Measurements from ENCODE around the gene PPP1R14B. TPM values are rescaled to one million over a fixed set of nuclear protein-coding genes. Genes with fewer than 3 reads are reported as not detected.

Gene PPP1R14B
- total and polyA plus RNA-seq, 2 of the 13 experiments (the other 11 are each of a cell fraction or from before 2014, with no cell fraction given), result 110 to 148 TPM

DNA sequence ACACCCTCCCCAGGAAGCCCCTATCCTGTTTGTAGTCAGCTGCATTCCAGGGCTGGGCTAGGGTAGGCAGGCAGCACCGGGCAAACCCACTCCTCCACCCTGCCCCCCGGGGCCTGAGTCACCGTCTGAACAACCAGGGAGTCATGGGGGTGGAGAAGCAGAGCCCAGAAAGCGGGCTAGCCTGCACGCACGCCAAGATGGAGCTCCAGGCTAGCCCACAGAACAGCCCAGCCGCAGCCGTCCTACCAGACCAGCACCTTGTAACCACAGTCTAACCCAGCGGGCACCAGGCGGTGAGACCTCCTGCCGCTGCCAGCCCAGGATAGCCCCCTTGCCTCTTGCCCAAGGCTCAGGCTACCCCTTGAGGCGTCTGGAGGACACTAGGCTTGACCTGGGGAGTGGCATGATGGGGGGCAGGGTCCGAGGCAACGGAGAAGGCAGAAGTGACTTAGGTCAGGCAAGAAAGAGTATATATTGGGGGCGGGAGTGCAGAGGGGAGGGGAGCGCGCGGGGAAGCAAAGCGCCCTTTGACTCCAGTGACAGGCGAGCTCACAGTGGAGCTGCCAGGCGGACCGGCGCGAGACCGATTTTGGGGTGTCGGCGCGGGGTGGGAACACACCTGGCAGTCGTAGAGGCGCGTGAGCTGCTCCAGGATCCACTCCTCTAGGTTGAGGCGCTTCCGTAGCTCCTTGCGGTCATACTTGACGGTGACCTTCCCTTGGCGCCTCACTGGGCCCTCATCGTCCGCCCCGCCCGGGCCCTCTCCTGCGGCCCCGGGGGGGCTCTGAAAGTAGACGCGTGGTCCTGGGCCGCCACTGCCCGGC, 734 bp downstream of the PPP1R14B start (continued):
- TF ChIP-seq, protein P1, sequence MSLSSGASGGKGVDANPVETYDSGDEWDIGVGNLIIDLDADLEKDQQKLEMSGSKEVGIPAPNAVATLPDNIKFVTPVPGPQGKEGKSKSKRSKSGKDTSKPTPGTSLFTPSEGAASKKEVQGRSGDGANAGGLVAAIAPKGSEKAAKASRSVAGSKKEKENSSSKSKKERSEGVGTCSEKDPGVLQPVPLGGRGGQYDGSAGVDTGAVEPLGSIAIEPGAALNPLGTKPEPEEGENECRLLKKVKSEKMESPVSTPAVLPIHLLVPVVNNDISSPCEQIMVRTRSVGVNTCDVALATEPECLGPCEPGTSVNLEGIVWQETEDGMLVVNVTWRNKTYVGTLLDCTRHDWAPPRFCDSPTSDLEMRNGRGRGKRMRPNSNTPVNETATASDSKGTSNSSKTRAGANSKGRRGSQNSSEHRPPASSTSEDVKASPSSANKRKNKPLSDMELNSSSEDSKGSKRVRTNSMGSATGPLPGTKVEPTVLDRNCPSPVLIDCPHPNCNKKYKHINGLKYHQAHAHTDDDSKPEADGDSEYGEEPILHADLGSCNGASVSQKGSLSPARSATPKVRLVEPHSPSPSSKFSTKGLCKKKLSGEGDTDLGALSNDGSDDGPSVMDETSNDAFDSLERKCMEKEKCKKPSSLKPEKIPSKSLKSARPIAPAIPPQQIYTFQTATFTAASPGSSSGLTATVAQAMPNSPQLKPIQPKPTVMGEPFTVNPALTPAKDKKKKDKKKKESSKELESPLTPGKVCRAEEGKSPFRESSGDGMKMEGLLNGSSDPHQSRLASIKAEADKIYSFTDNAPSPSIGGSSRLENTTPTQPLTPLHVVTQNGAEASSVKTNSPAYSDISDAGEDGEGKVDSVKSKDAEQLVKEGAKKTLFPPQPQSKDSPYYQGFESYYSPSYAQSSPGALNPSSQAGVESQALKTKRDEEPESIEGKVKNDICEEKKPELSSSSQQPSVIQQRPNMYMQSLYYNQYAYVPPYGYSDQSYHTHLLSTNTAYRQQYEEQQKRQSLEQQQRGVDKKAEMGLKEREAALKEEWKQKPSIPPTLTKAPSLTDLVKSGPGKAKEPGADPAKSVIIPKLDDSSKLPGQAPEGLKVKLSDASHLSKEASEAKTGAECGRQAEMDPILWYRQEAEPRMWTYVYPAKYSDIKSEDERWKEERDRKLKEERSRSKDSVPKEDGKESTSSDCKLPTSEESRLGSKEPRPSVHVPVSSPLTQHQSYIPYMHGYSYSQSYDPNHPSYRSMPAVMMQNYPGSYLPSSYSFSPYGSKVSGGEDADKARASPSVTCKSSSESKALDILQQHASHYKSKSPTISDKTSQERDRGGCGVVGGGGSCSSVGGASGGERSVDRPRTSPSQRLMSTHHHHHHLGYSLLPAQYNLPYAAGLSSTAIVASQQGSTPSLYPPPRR (CRISPR knock-in tag; IDR thresholded peaks at IDR 0.05; ENCODE audit: borderline replicate concordance), result peak; percentile 36; the same call in 1 of the 2 replicates
- TF ChIP-seq TBX2 (CRISPR knock-in tag; IDR thresholded peaks at IDR 0.05; ENCODE audit: borderline replicate concordance) (peak; percentile 51; the same call in 1 of the 2 replicates), MATR3 (CRISPR knock-in tag; IDR thresholded peaks at IDR 0.05) (no peak), AHR (CRISPR knock-in tag; IDR thresholded peaks at IDR 0.05) (0 out of 2 replicates have a peak, but pooled peaks have one; percentile 18), ZNF780A (CRISPR knock-in tag; IDR thresholded peaks at IDR 0.05) (0 out of 2 replicates have a peak, but pooled peaks have one; percentile 3), SIX4 (CRISPR knock-in tag; IDR thresholded peaks at IDR 0.05) (no peak), SAFB2 (CRISPR knock-in tag; IDR thresholded peaks at IDR 0.05; ENCODE audit: borderline replicate concordance, low read depth) (no peak), TARDBP (CRISPR knock-in tag; IDR thresholded peaks at IDR 0.05) (no peak), FOSL2 (CRISPR knock-in tag; IDR thresholded peaks at IDR 0.05) (peak; percentile 72), POGZ (CRISPR knock-in tag; IDR thresholded peaks at IDR 0.05) (0 out of 2 replicates have a peak, but pooled peaks have one; percentile 20), ZMYM2 (CRISPR knock-in tag; IDR thresholded peaks at IDR 0.05) (peak; percentile 84), ZNF382 (CRISPR knock-in tag; IDR thresholded peaks at IDR 0.05; ENCODE audit: borderline replicate concordance) (no peak), ZNF24 (IDR thresholded peaks at IDR 0.05) (no peak), HNF4A (CRISPR knock-in tag; IDR thresholded peaks at IDR 0.05) (0 out of 2 replicates have a peak, but pooled peaks have one; percentile 4)
- TF ChIP-seq, protein P2, sequence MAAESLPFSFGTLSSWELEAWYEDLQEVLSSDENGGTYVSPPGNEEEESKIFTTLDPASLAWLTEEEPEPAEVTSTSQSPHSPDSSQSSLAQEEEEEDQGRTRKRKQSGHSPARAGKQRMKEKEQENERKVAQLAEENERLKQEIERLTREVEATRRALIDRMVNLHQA (CRISPR knock-in tag; IDR thresholded peaks at IDR 0.05), result no peak
- TF ChIP-seq, protein P3, sequence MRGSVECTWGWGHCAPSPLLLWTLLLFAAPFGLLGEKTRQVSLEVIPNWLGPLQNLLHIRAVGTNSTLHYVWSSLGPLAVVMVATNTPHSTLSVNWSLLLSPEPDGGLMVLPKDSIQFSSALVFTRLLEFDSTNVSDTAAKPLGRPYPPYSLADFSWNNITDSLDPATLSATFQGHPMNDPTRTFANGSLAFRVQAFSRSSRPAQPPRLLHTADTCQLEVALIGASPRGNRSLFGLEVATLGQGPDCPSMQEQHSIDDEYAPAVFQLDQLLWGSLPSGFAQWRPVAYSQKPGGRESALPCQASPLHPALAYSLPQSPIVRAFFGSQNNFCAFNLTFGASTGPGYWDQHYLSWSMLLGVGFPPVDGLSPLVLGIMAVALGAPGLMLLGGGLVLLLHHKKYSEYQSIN (CRISPR knock-in tag; IDR thresholded peaks at IDR 0.05; ENCODE audit: borderline replicate concordance), result no peak
- TF ChIP-seq, protein P4, sequence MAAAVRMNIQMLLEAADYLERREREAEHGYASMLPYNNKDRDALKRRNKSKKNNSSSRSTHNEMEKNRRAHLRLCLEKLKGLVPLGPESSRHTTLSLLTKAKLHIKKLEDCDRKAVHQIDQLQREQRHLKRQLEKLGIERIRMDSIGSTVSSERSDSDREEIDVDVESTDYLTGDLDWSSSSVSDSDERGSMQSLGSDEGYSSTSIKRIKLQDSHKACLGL (CRISPR knock-in tag; IDR thresholded peaks at IDR 0.05), result peak; percentile 53; the same call in 1 of the 2 replicates
- TF ChIP-seq, protein P5, sequence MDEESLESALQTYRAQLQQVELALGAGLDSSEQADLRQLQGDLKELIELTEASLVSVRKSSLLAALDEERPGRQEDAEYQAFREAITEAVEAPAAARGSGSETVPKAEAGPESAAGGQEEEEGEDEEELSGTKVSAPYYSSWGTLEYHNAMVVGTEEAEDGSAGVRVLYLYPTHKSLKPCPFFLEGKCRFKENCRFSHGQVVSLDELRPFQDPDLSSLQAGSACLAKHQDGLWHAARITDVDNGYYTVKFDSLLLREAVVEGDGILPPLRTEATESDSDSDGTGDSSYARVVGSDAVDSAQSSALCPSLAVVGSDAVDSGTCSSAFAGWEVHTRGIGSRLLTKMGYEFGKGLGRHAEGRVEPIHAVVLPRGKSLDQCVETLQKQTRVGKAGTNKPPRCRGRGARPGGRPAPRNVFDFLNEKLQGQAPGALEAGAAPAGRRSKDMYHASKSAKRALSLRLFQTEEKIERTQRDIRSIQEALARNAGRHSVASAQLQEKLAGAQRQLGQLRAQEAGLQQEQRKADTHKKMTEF (CRISPR knock-in tag; IDR thresholded peaks at IDR 0.05), result no peak
- TF ChIP-seq, protein P6, sequence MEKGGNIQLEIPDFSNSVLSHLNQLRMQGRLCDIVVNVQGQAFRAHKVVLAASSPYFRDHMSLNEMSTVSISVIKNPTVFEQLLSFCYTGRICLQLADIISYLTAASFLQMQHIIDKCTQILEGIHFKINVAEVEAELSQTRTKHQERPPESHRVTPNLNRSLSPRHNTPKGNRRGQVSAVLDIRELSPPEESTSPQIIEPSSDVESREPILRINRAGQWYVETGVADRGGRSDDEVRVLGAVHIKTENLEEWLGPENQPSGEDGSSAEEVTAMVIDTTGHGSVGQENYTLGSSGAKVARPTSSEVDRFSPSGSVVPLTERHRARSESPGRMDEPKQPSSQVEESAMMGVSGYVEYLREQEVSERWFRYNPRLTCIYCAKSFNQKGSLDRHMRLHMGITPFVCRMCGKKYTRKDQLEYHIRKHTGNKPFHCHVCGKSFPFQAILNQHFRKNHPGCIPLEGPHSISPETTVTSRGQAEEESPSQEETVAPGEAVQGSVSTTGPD (CRISPR knock-in tag; IDR thresholded peaks at IDR 0.05), result no peak

All from HepG2 (cell line).